BJ (cell line): Measurements from ENCODE around the gene SERGEF. TPM values are rescaled to one million over a fixed set of nuclear protein-coding genes. Genes with fewer than 3 reads are reported as not detected.

Experiments
- CTCF ChIA-PET: fragments of 350-600 bp; formaldehyde crosslinking; extraction: SDS; loops from one replicate; lab custom pipeline; 2021; ENCODE audit warnings: antibody characterized with exemption, inconsistent platforms; lab: Yijun Ruan, JAX
- POLR2A ChIA-PET: fragments of 300-600 bp; sonication (Branson Sonifier 250); formaldehyde crosslinking; extraction: SDS; loops from one replicate; lab custom pipeline; 2021; ENCODE audit warnings: antibody characterized with exemption; lab: Charles Lee
- DNase-seq: peaks from one replicate; pipeline ENCODE4 v3.0.0-alpha.2; 2011; ENCODE audit warnings: low read depth
- H3K27me3 ChIP-seq: 2 replicates; pipeline ENCODE4 v1.6.0; 2011; ENCODE audit warnings: low read length; ENCODE audit not compliant: control insufficient read depth, insufficient read depth
- H3K36me3 ChIP-seq: 2 replicates; pipeline ENCODE4 v1.5.1; 2011; ENCODE audit warnings: low read length; ENCODE audit not compliant: control insufficient read depth, insufficient read depth
- H3K4me3 ChIP-seq: 2 replicates; pipeline ENCODE4 v1.5.1; 2011; ENCODE audit warnings: low read depth, mild to moderate bottlenecking, control low read depth, low read length
- polyA plus RNA-seq: library from polyadenylated mRNA; depleted of rRNA; stranded (reverse); fragments of >200 nt; gene quantifications from 2 replicates; pipeline ENCODE4 v1.2.3, GENCODE V29; 2011
- TF ChIP-seq, protein P1 (sequence below): IDR thresholded peaks from 2 replicates; pipeline ENCODE4 v1.5.1; 2011; ENCODE audit warnings: low read depth, mild to moderate bottlenecking, control low read depth, inconsistent platforms, low read length, moderate library complexity; ENCODE audit not compliant: insufficient read depth

SERGEF gene
- polyA plus RNA-seq, 1 experiment = 17.4 TPM

DNA sequence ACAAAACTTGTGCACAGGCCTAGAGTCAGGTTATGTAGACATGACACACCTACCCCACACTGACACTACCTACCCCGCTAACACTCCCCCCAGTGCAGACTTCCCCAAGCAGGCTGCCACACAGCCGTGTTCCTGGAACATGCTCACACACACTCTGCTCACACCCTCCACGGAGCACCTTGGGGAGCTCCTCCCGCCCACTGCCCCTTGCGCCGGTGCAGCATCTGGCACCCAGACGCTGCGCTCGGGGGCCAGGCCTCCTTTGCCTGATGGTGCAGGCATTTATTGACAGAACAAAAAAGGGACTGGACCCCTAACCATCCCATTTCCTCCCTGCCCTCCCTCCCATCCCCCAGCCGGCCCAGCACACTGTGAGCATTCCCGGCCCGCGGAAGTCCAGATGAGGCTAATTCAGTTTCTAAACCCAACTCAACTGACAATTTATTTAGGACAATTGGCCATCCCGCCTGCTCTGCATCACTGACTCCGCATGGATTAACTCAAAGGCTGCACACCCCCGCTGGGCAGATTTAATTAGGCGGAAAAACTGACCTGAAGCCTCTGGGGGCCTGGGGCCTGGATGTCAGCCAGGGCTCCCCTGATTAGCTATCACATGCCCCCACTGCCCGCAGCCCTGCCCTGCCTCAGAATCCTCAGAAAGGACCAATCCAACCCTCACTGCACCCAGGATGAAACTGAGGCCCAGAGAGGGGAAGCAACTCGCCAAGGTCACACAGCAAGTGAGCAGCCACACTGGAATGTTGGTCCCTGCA is 248.2 kb downstream of the SERGEF start:
- no peak for DNase-seq
- Histone ChIP-seq H3K36me3 (no peaks in the 10 kb centered on the region), H3K4me3 (no peak overlapping the region), H3K27me3 (no peaks in the 10 kb centered on the region; the same call in 1 of the 2 replicates)
- ChIA-PET CTCF (interaction anchor here (0.9 to 2.7 kb wide), 2 partner anchors 208 to 214 kb away, joined by 4 to 21 read pairs; no protein-coding TSS in a partner anchor), POLR2A (no interaction called here)
- TF ChIP-seq, protein P1, sequence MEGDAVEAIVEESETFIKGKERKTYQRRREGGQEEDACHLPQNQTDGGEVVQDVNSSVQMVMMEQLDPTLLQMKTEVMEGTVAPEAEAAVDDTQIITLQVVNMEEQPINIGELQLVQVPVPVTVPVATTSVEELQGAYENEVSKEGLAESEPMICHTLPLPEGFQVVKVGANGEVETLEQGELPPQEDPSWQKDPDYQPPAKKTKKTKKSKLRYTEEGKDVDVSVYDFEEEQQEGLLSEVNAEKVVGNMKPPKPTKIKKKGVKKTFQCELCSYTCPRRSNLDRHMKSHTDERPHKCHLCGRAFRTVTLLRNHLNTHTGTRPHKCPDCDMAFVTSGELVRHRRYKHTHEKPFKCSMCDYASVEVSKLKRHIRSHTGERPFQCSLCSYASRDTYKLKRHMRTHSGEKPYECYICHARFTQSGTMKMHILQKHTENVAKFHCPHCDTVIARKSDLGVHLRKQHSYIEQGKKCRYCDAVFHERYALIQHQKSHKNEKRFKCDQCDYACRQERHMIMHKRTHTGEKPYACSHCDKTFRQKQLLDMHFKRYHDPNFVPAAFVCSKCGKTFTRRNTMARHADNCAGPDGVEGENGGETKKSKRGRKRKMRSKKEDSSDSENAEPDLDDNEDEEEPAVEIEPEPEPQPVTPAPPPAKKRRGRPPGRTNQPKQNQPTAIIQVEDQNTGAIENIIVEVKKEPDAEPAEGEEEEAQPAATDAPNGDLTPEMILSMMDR = no peak

DNA sequence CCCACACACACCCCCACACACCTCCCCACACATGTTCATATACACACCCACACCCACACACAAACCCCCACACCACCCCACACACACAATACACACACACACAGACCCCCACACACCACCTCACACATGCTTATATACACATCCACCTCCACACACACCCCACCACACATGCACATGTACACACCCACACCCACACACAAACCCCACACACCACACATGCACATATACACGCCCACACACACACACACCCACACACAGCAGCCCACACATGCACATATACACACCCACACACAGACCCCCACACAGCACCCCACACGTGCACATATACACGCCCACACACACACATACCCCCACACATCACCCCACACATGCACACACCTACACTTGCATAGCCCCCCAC is 249.1 kb downstream of the SERGEF start:
- POLR2A ChIA-PET = no interaction called here
- H3K27me3 ChIP-seq = no peaks in the 10 kb centered on the region; the same call in 1 of the 2 replicates
- TF ChIP-seq, protein P1 = no peak
- no peaks in the 10 kb centered on the region for H3K36me3 ChIP-seq
- CTCF ChIA-PET = interaction anchor here (6.2 kb wide), 1 partner anchor 215 kb away, joined by 181 read pairs; no protein-coding TSS in a partner anchor
- DNase-seq = no peak
- no peak overlapping the region for H3K4me3 ChIP-seq

DNA sequence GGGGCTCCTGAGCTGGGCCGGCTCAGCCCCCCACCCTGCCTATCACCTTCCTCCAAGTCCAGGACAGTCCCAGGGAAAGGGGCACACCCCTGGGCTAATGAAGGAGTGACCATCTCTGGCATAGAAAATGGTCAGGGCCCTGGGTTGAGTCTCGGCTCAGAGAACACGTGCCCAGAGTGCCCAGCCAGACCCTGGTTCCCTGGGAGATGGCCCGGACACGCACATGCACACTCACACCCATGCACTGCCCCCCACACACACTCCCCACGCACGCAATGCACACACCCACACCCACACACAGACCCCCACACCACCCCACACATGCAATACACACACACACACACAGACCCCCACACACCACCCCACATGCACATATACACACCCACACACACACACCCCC is 249.6 kb downstream of the SERGEF start:
- CTCF ChIA-PET = interaction anchor here (6.2 kb wide), 1 partner anchor 215 kb away, joined by 181 read pairs; no protein-coding TSS in a partner anchor
- no peak overlapping the region for H3K4me3 ChIP-seq
- no peak for DNase-seq
- TF ChIP-seq, protein P1 = no peak
- POLR2A ChIA-PET = no interaction called here
- no peaks in the 10 kb centered on the region for H3K36me3 ChIP-seq
- H3K27me3 ChIP-seq = no peaks in the 10 kb centered on the region; the same call in 1 of the 2 replicates

DNA sequence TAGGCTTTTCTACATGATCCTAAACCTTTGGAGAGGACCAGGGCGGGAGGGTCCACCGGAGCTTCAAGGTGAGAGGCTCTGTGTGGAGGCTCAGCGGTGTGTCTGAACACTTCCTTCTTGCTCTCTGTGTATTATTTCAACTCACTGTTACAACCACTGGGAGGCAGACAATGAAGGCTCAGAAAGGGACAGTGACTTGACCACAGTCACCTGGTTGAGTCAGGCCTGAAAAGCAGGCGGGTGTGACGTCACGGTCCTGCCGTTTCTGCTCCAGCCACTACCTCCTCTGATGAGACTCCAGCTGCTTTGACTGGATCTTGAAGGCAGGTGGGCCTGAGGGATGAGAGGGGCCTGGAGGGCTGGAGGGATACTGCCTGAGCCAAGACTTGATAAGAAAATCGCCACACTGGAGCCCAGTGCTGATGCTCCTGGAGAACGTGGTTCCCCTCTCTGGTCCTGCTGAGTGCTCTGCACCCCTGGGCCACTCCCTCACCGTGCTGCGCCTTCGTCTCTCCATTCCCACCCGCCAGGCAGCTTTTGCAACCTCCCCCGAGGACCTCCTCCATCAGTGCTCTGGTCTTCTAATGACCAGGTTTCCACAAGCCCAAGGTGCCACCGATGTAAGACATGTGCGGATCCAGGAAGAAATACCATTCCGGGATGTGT is 250.4 kb downstream of the SERGEF start:
- Histone ChIP-seq H3K36me3 (no peaks in the 10 kb centered on the region), H3K27me3 (no peaks in the 10 kb centered on the region; the same call in 1 of the 2 replicates), H3K4me3 (no peak overlapping the region)
- ChIA-PET POLR2A (no interaction called here), CTCF (interaction anchor here (0.6 to 6.2 kb wide), 5 partner anchors 8 to 225 kb away, joined by 3 to 181 read pairs (median 17); no protein-coding TSS in a partner anchor)
- no peak for DNase-seq
- TF ChIP-seq, protein P1 = no peak
